K562 (cell line): ENCODE data around the gene LPA. TPM values are rescaled to one million over a fixed set of nuclear protein-coding genes. Genes with fewer than 3 reads are reported as not detected.

Experiments
- ATAC-seq: fragments of 200-7000 bp; cut with Tn5 transposase; 3 replicates; pipeline ENCODE4 v1.9.1; 2020; ENCODE audit warnings: moderate library complexity
- BruUV-seq: library from RNA; stranded (reverse); fragments of 400-500 nt; replicated peaks from 2 replicates; lab custom pipeline; 2021; lab: Mats Ljungman, UMichigan
- CTCF ChIA-PET: fragments of 300-600 bp; formaldehyde crosslinking; extraction: SDS; loops from one replicate; lab custom pipeline; 2021; ENCODE audit warnings: low intra/inter-chr PET ratio; lab: Yijun Ruan, JAX
- POLR2A ChIA-PET: fragments of 300-600, 350-650 bp; sonication (Branson Sonifier 250); formaldehyde crosslinking; extraction: SDS; loops from one replicate; lab custom pipeline; 2021; ENCODE audit warnings: antibody characterized with exemption, inconsistent platforms; lab: Yijun Ruan, JAX
- DNase-seq, 4 experiments: peaks; one replicate each; pipeline versions ENCODE4 v3.0.0 to v3.0.0-alpha.2; 2011 to 2018; ENCODE audit warnings: low spot score in 3 of 4, mixed read lengths in 3 of 4; ENCODE audit errors: extremely low read depth in 1 of 4
- FAIRE-seq: peaks from 2 replicates; lab custom pipeline; 2011; peaks lifted over from hg19 to GRCh38; lab: Jason Lieb, UNC
- H2AFZ ChIP-seq: 2 replicates; pipeline ENCODE4 v1.6.0; 2011; ENCODE audit warnings: low read depth, low read length, control low read depth, inconsistent platforms
- H3K27ac ChIP-seq: fragments of 200-600 bp; 3 replicates; pipeline ENCODE4 v1.8.0; 2011; ENCODE audit warnings: low read depth, mild to moderate bottlenecking, control low read depth, inconsistent platforms, low read length, moderate library complexity, mixed read lengths; ENCODE audit errors: extremely low read depth
- H3K27me3 ChIP-seq, 2 experiments: fragments of 300-600 bp in 1 of 2; 2 replicates in 1 of 2; 3 replicates in 1 of 2; pipeline versions ENCODE4 v1.6.0 to v1.8.0; 2011; ENCODE audit warnings: inconsistent platforms in 2 of 2, low read length in 2 of 2, mild to moderate bottlenecking in 1 of 2, mixed read lengths in 1 of 2, moderate library complexity in 1 of 2; ENCODE audit not compliant: control insufficient read depth in 2 of 2, insufficient read depth in 2 of 2
- H3K36me3 ChIP-seq: fragments of 300-600 bp; 3 replicates; pipeline ENCODE4 v1.8.0; 2011; ENCODE audit warnings: mild to moderate bottlenecking, low read length, inconsistent platforms; ENCODE audit not compliant: control insufficient read depth, insufficient read depth
- H3K4me1 ChIP-seq, 2 experiments: fragments of 200-600 bp in 1 of 2; replicated peaks in 1 of 2; 2 replicates in 1 of 2; 3 replicates in 1 of 2; pipeline versions ENCODE4 v1.5.1 to v1.8.0; 2011; ENCODE audit warnings: inconsistent platforms in 2 of 2, low read length in 2 of 2, mild to moderate bottlenecking in 1 of 2, mixed read lengths in 1 of 2, moderate library complexity in 1 of 2; ENCODE audit not compliant: control insufficient read depth in 2 of 2, insufficient read depth in 2 of 2
- H3K4me2 ChIP-seq: 2 replicates; pipeline ENCODE4 v1.6.1; 2011; ENCODE audit warnings: low read length, control low read depth, inconsistent platforms, mixed read lengths; ENCODE audit not compliant: insufficient read depth
- H3K4me3 ChIP-seq: fragments of 200-600 bp; sonication (generic), shearing (Covaris generic); 2 replicates; pipeline ENCODE4 v1.5.1; 2016; ENCODE audit warnings: control low read depth, inconsistent platforms
- H3K79me2 ChIP-seq: fragments of 200-600 bp; 3 replicates; pipeline ENCODE4 v1.8.0; 2011; ENCODE audit warnings: low read length, inconsistent platforms; ENCODE audit not compliant: control insufficient read depth, insufficient read depth
- H3K9ac ChIP-seq, 2 experiments: 2 replicates each; pipeline versions ENCODE4 v1.6.0 to v1.6.1; 2011; ENCODE audit warnings: low read depth in 2 of 2, low read length in 2 of 2, control low read depth in 1 of 2, inconsistent platforms in 1 of 2, mild to moderate bottlenecking in 1 of 2, mixed read lengths in 1 of 2; ENCODE audit not compliant: insufficient read depth in 1 of 2
- H3K9me1 ChIP-seq: one replicate; pipeline ENCODE4 v1.6.0; 2011; ENCODE audit warnings: inconsistent platforms, mild to moderate bottlenecking, low read length, moderate library complexity; ENCODE audit not compliant: control insufficient read depth, insufficient read depth
- H3K9me3 ChIP-seq: replicated peaks from 2 replicates; pipeline ENCODE4 v1.5.1; 2011; ENCODE audit warnings: low read depth, low read length, inconsistent platforms; ENCODE audit not compliant: control insufficient read depth, insufficient read depth
- H4K20me1 ChIP-seq: replicated peaks from 2 replicates; pipeline ENCODE4 v1.6.1; 2011; ENCODE audit warnings: low read length, inconsistent platforms, mixed read lengths; ENCODE audit not compliant: control insufficient read depth, insufficient read depth
- CBFA2T3 ChIP-seq: fragments of 450-650 bp; IDR thresholded peaks from 2 replicates; pipeline ENCODE4 v1.6.1; 2017
- FOXJ2 ChIP-seq: fragments of 200-800 bp; sonication (Bioruptor generic); IDR thresholded peaks from 2 replicates; pipeline ENCODE4 v1.6.1; 2016; ENCODE audit warnings: missing genetic modification characterization, missing compliant biosample characterization
- HIVEP1 ChIP-seq: fragments of 250-450 bp; sonication (Bioruptor Pico); IDR thresholded peaks from 2 replicates; pipeline ENCODE4 v1.4.0; 2020; ENCODE audit warnings: mild to moderate bottlenecking
- HNRNPK ChIP-seq: fragments of 200-400 bp; formaldehyde crosslinking; IDR thresholded peaks from one replicate; pipeline ENCODE4 v1.6.1; 2018; ENCODE audit warnings: mild to moderate bottlenecking, low read depth, low read length; ENCODE audit not compliant: poor library complexity, severe bottlenecking
- L3MBTL2 ChIP-seq: fragments of 450-650 bp; IDR thresholded peaks from 2 replicates; pipeline ENCODE4 v1.6.1; 2016; ENCODE audit warnings: mild to moderate bottlenecking, moderate library complexity
- MED1 ChIP-seq: sonication (generic); formaldehyde crosslinking; IDR thresholded peaks from 2 replicates; pipeline ENCODE4 v1.8.1; 2023; ENCODE audit warnings: missing genetic modification reagents, borderline replicate concordance
- NR4A1 ChIP-seq, 2 experiments: fragments of 250-450 bp in 1 of 2; fragments of 450-650 bp in 1 of 2; sonication (Bioruptor Pico) in 1 of 2; IDR thresholded peaks; 2 replicates each; pipeline versions ENCODE4 v1.4.0 to v1.6.1; 2016 to 2020; ENCODE audit warnings: mild to moderate bottlenecking in 2 of 2, missing compliant biosample characterization in 1 of 2, missing genetic modification characterization in 1 of 2, moderate library complexity in 1 of 2
- TBL1XR1 ChIP-seq, 2 experiments: IDR thresholded peaks; 2 replicates each; pipeline ENCODE4 v1.6.1; 2012; ENCODE audit warnings: improper control_type of control experiment in 2 of 2, low read length in 2 of 2, mild to moderate bottlenecking in 1 of 2
- ZNF655 ChIP-seq: fragments of 250-450 bp; sonication (Bioruptor Pico); IDR thresholded peaks from 2 replicates; pipeline ENCODE4 v1.5.0; 2021
- WGBS: fragments of 100-300 bp; shearing (Covaris generic); methylation state at CpG from one replicate; pipeline ENCODE4 v1.1.6; 2016; ENCODE audit warnings: low coverage, mixed read lengths; ENCODE audit not compliant: insufficient coverage; ENCODE audit errors: missing lambda C conversion rate; 5-methylcytosine and 5-hydroxymethylcytosine counted together
- in situ Hi-C: fragments of 300-500 bp; cut with MboI; formaldehyde crosslinking; loops from 4 replicates; pipeline ENCODE4 v1.15.0; 2018; ENCODE audit warnings: inconsistent platforms, mixed read lengths
- intact Hi-C: fragments of 100-400 bp; cut with micrococcal nuclease; formaldehyde crosslinking; loops from 2 replicates; pipeline ENCODE4 v1.14.2; 2022
- polyA plus RNA-seq, 8 experiments: library from polyadenylated mRNA; depleted of rRNA in 4 of 8; stranded (reverse) in 5 of 8; unstranded in 3 of 8; fragments of >200 nt; fragmentation: Nextera tagmentation in 2 of 8; fragmentation: Illumina TruSeq in 1 of 8; extraction: Ambion mirVana in 2 of 8; extraction: Trizol in 1 of 8; gene quantifications; 2 replicates each; pipeline versions ENCODE4 v1.2.1 to v1.2.3, GENCODE V29; 2011 to 2014; ENCODE audit warnings: inconsistent platforms in 1 of 8, missing spikeins in 1 of 8
- total RNA-seq, 7 experiments: library from RNA; depleted of rRNA in 6 of 7; stranded (reverse); fragments of >200 nt in 6 of 7; fragmentation: Illumina TruSeq in 2 of 7; extraction: Trizol in 2 of 7; gene quantifications; 2 replicates each; pipeline versions ENCODE4 v1.2.1 to v1.2.3, GENCODE V29; 2011 to 2021; ENCODE audit warnings: low replicate concordance in 1 of 7
- TF ChIP-seq, protein P1 (sequence below): IDR thresholded peaks from 3 replicates; pipeline ENCODE4 v1.6.1; 2011; ENCODE audit warnings: borderline replicate concordance, mild to moderate bottlenecking, moderate library complexity; ENCODE audit not compliant: insufficient read length; ENCODE audit errors: extremely low read depth

Gene LPA
- total and polyA plus RNA-seq, 9 of the 15 experiments (the other 6 are each of a cell fraction or from before 2014, with no cell fraction given) = 0.01 to 0.18 (median 0.07) TPM; not detected in 6

- no TSS peak for BruUV-seq
- no peak for ATAC-seq
- Histone ChIP-seq H3K36me3 (no peaks in the 10 kb centered on the region), H3K9ac (no peak overlapping the region), H3K4me1 (no peaks in the 10 kb centered on the region), H3K9me3 (no peaks in the 10 kb centered on the region), H3K4me3 (no peak overlapping the region), H3K4me2 (no peak overlapping the region), H3K9me1 (peaks cover 2% of the 10 kb centered on the region), H4K20me1 (no peaks in the 10 kb centered on the region), H3K79me2 (no peaks in the 10 kb centered on the region), H3K27me3 (no peaks in the 10 kb centered on the region), H3K27ac (no peak overlapping the region), H2AFZ (no peak overlapping the region)
- FAIRE-seq = no peak
- WGBS = 4% methylated on average over 3 of the region's 3 CpGs
- POLR2A ChIA-PET = no interaction called here
- no peak for TF ChIP-seq FOXJ2 (tag)
- no peak for TF ChIP-seq HIVEP1
- TF ChIP-seq HNRNPK = no peak
- no peak for TF ChIP-seq NR4A1 (CRISPR knock-in tag; IDR thresholded peaks at IDR 0.05)
- no peak for TF ChIP-seq NR4A1 (tag; IDR thresholded peaks at IDR 0.05)
- TF ChIP-seq TBL1XR1 (IDR thresholded peaks at IDR 0.05; ENCODE audit: low read length in 2 of 2) = no peak
- no peak for TF ChIP-seq ZNF655 (CRISPR knock-in tag)
- TF ChIP-seq L3MBTL2 = no peak
- TF ChIP-seq CBFA2T3 = no peak
- no peak for TF ChIP-seq MED1
- TF ChIP-seq, protein P1, sequence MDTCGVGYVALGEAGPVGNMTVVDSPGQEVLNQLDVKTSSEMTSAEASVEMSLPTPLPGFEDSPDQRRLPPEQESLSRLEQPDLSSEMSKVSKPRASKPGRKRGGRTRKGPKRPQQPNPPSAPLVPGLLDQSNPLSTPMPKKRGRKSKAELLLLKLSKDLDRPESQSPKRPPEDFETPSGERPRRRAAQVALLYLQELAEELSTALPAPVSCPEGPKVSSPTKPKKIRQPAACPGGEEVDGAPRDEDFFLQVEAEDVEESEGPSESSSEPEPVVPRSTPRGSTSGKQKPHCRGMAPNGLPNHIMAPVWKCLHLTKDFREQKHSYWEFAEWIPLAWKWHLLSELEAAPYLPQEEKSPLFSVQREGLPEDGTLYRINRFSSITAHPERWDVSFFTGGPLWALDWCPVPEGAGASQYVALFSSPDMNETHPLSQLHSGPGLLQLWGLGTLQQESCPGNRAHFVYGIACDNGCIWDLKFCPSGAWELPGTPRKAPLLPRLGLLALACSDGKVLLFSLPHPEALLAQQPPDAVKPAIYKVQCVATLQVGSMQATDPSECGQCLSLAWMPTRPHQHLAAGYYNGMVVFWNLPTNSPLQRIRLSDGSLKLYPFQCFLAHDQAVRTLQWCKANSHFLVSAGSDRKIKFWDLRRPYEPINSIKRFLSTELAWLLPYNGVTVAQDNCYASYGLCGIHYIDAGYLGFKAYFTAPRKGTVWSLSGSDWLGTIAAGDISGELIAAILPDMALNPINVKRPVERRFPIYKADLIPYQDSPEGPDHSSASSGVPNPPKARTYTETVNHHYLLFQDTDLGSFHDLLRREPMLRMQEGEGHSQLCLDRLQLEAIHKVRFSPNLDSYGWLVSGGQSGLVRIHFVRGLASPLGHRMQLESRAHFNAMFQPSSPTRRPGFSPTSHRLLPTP = no peak
- CTCF ChIA-PET = no interaction called here
- intact Hi-C loops (no loop called here), in situ Hi-C loops (no loop called here)
- DNase-seq = no peak
These were observed 2.9 kb downstream of the LPA start for GRCh38 chr6:160661216-160661615.
